Measurements from ENCODE around the gene CTBS. TPM values are rescaled to one million over a fixed set of nuclear protein-coding genes. Genes with fewer than 3 reads are reported as not detected.

The CTBS gene
- total and polyA plus RNA-seq, 12 donors = 6.3 to 45.2 (median 27.5) TPM

- H3K4me1 ChIP-seq (replicated peaks in 1 of 2) = peaks cover 13 to 44% of the 10 kb centered on the region in 2 donors
- intact Hi-C loops (cut with DNase I) = loop anchor here in 1 of 2 donors (10.0 kb wide), 1 partner anchor 72 kb away; the partner anchor contains the start of gene CTBS
- no peak for TF ChIP-seq CTCF (IDR thresholded peaks at IDR 0.05)
- no peak for TF ChIP-seq POLR2A (IDR thresholded peaks at IDR 0.05)
Observed at GRCh38 chr1:84502927-84503326, 71.3 kb downstream of the CTBS start.

More at GRCh38 chr1:84502927-84503326, 71.3 kb downstream of the CTBS start:
- H3K27ac ChIP-seq = no peak overlapping the region
- WGBS, 4 donors = 46 to 66% (median 53%) methylated on average over 5 of the region's 5 CpGs
- H3K36me3 ChIP-seq (replicated peaks in 1 of 2) = peaks cover 0 to 25% of the 10 kb centered on the region in 2 donors
- DNase-seq = no peak
- no peak overlapping the region for H3K4me3 ChIP-seq
- no peaks in the 10 kb centered on the region for H3K27me3 ChIP-seq
- no peaks in the 10 kb centered on the region for H3K9me3 ChIP-seq (replicated peaks in 1 of 3)

Other genes with a start within 250 kb of the CTBS start
- under 1 TPM in 5 of 9 donors, not detected in 4; 0.24 to 0.61 (median 0.39) TPM for gene DNASE2B, start 176.0 kb downstream of the CTBS start, total RNA-seq
- 1 to 10 TPM in 1 of 3 donors, under 1 TPM in 2; 0.10 to 1.2 (median 0.31) TPM for gene DNASE2B, start 176.0 kb downstream of the CTBS start, polyA plus RNA-seq
- gene RPF1, start 95.2 kb downstream of the CTBS start, total RNA-seq = 10 to 100 TPM; 23.4 to 48.0 (median 27.3) TPM
- gene RPF1, start 95.2 kb downstream of the CTBS start, polyA plus RNA-seq = 10 to 100 TPM; 12.4 to 66.9 (median 21.5) TPM
- gene SPATA1, start 68.1 kb downstream of the CTBS start, total RNA-seq = 1 to 10 TPM in 2 of 9 donors, under 1 TPM in 3, not detected in 4; 0.29 to 1.5 (median 0.91) TPM
- gene SPATA1, start 68.1 kb downstream of the CTBS start, polyA plus RNA-seq = under 1 TPM in 2 of 3 donors, not detected in 1; 0.48 to 0.71 TPM
- gene GNG5, start 67.9 kb downstream of the CTBS start, total RNA-seq = 10 to 100 TPM; 34.0 to 81.5 (median 72.4) TPM
- 100 to 1,000 TPM in 1 of 3 donors, 10 to 100 TPM in 2; 61.5 to 172 (median 76.8) TPM for gene GNG5, start 67.9 kb downstream of the CTBS start, polyA plus RNA-seq
- gene SSX2IP, start 116.0 kb upstream of the CTBS start, total RNA-seq = 1 to 10 TPM; 2.1 to 5.8 (median 4.2) TPM
- 10 to 100 TPM in 1 of 3 donors, 1 to 10 TPM in 2; 1.3 to 10.0 (median 2.5) TPM for gene SSX2IP, start 116.0 kb upstream of the CTBS start, polyA plus RNA-seq